Measurements from ENCODE around the gene ANKRD29.
"Not testable (repeated sequence)": the region's sequence is repeated elsewhere in the genome, so short reads cannot be mapped to it uniquely, and the experiment has no call there.

Gene ANKRD29

GRCh38 chr18:23584019-23584983 lies 78.4 kb downstream of the ANKRD29 start:
- TF ChIP-seq CTCF (IDR thresholded peaks at IDR 0.05; ENCODE audit: borderline replicate concordance, insufficient read depth, low read depth, low read length) = no peak
- H3K4me3 ChIP-seq (ENCODE audit: low read depth, low read length) = no peak overlapping the region

GRCh38 chr18:23583071-23583865 lies 79.4 kb downstream of the ANKRD29 start:
- no peak for TF ChIP-seq CTCF (IDR thresholded peaks at IDR 0.05; ENCODE audit: borderline replicate concordance, insufficient read depth, low read depth, low read length)
- no peak overlapping the region for H3K4me3 ChIP-seq (ENCODE audit: low read depth, low read length)

GRCh38 chr18:23580677-23581367 lies 81.9 kb downstream of the ANKRD29 start:
- H3K4me3 ChIP-seq (ENCODE audit: low read depth, low read length) = no peak overlapping the region
- TF ChIP-seq CTCF (IDR thresholded peaks at IDR 0.05; ENCODE audit: borderline replicate concordance, insufficient read depth, low read depth, low read length) = no peak

- TF ChIP-seq CTCF (IDR thresholded peaks at IDR 0.05; ENCODE audit: borderline replicate concordance, insufficient read depth, low read depth, low read length) = no peak
- no peak overlapping the region for H3K4me3 ChIP-seq (ENCODE audit: low read depth, low read length)
These were observed 83.6 kb downstream of the ANKRD29 start for GRCh38 chr18:23578891-23579653.

DNA sequence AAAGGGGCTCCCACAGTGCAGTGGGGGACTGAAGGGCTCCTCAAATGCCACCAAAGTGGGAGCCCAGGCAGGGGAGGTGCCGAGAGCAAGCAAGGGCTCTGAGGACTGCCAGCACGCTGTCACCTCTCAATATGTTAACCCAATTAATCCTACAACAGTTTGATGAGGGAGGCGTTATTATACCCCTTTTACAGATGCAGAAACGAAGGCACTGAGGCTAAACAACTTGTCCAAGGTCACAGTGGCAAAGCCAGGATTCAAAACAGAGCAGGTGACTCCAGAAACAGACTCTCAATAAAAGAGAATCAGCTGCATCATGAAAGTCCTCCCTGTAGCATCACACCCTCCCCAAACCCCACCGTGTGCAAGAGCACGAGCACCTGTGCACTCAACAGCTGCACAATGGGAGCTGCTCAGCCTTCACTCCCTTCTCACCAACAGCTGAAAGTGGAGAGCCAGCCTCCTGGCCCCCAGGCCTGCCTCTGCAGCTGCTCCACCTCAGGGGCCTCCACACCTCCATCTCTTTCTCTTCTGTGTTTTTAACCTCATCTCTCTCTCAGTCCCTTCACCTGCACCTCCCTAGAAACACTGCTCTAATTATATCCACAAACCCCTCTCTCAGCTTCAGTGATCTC lies 84.5 kb downstream of the ANKRD29 start:
- TF ChIP-seq CTCF (IDR thresholded peaks at IDR 0.05; ENCODE audit: borderline replicate concordance, insufficient read depth, low read depth, low read length) = no peak
- H3K4me3 ChIP-seq (ENCODE audit: low read depth, low read length) = no peak overlapping the region

DNA sequence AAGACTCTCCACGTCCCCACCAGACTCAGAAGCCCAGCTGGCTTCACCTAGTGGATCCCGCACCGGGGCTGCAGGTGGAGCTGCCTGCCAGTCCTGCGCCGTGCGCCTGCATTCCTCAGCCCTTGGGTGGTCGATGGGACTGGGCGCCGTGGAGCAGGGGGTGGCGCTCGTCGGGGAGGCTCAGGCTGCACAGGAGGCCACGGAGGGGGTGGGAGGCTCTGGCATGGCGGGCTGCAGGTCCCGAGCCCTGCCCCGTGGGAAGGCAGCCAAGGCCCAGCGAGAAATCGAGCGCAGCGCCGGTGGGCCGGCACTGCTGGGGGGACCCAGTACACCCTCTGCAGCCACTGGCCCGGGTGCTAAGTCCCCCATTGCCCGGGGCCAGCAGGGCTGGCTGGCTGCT lies 85.2 kb downstream of the ANKRD29 start:
- not testable (repeated sequence) for H3K4me3 ChIP-seq (ENCODE audit: low read depth, low read length)
